Psoas muscle (tissue), 8 donors: Measurements from ENCODE around the gene MAPK8. TPM values are rescaled to one million over a fixed set of nuclear protein-coding genes. Genes with fewer than 3 reads are reported as not detected.
A peak's percentile ranks its signal among the peaks of the same experiment; 100 is the strongest.

Experiments used
- ATAC-seq, 4 donors: fragments of 200-7000 bp; cut with Tn5 transposase; one replicate each; pipeline ENCODE4 v1.9.1; 2020; ENCODE audit warnings: moderate library complexity in 3 of 4, mild to moderate bottlenecking in 2 of 4
- DNase-seq, 2 donors: peaks; one replicate each; pipeline ENCODE4 v3.0.0-alpha.2; 2020
- H3K27ac ChIP-seq: fragments of 200-600 bp; one replicate; pipeline ENCODE4 v1.8.0; 2022
- H3K27me3 ChIP-seq, 3 donors: fragments of 200-600 bp in 1 of 3; one replicate each; pipeline versions ENCODE4 v1.6.1 to v1.8.0; 2013 to 2022; ENCODE audit warnings: low read length in 2 of 3, mild to moderate bottlenecking in 2 of 3, moderate library complexity in 1 of 3; ENCODE audit not compliant: insufficient read depth in 3 of 3
- H3K36me3 ChIP-seq, 2 donors: fragments of 200-600 bp in 1 of 2; one replicate each; pipeline versions ENCODE4 v1.6.1 to v1.8.0; 2013 to 2022; ENCODE audit warnings: low read depth in 1 of 2, mild to moderate bottlenecking in 1 of 2, moderate library complexity in 1 of 2; ENCODE audit not compliant: insufficient read depth in 1 of 2
- H3K4me1 ChIP-seq: fragments of 200-600 bp; one replicate; pipeline ENCODE4 v1.8.0; 2022
- H3K4me3 ChIP-seq: fragments of 200-600 bp; one replicate; pipeline ENCODE4 v1.8.0; 2022; ENCODE audit warnings: mild to moderate bottlenecking
- H3K9me3 ChIP-seq: fragments of 200-600 bp; one replicate; pipeline ENCODE4 v1.8.0; 2022
- CTCF ChIP-seq: fragments of 200-600 bp; IDR thresholded peaks from one replicate; pipeline ENCODE4 v1.8.0; 2022; ENCODE audit warnings: antibody characterized with exemption
- WGBS, 3 donors: extraction: QIAGEN DNeasy Blood & Tissue Kit; methylation state at CpG; one replicate each; pipeline versions ENCODE4 v1.1.6 to v1.1.7; 2013; 5-methylcytosine and 5-hydroxymethylcytosine counted together
- intact Hi-C, 2 donors: fragments of 100-400 bp; cut with DNase I; formaldehyde crosslinking; loops; one replicate each; pipeline versions ENCODE4 v1.11.0 to v1.14.2; 2022
- polyA plus RNA-seq, 3 donors: library from polyadenylated mRNA; stranded (reverse); fragments of 200-250 nt; gene quantifications; one replicate each; pipeline ENCODE4 v1.2.3, GENCODE V29; 2013
- total RNA-seq, 4 donors: library from RNA; stranded (reverse); fragmentation: NEBNext Ultra II Directional in 2 of 4; extraction: Animal tissue kit (Norgen Biotek cat#: 25700) in 2 of 4; gene quantifications; one replicate each; pipeline versions ENCODE4 v1.2.1 to v1.2.4, GENCODE V29; 2021 to 2023
- donor health status: healthy with polysubstance abuse.
- donor health status: DM: no; HTN: no; CAD: no; lungs with moderate emphysema.
- donor health status: Bipolar disorder and iron deficiency.
- donor health status: healthy.
- donor health status: DM: yes; HTN: yes; CAD: no.
- donor health status: DM: no; HTN: no; CAD: no.
- donor health status: DM: no; HTN: no; CAD: no.
- donor health status: DM: yes; HTN: yes; CAD: no.

The MAPK8 gene
- total and polyA plus RNA-seq, 7 donors: 10.8 to 32.3 (median 24.3) TPM

GRCh38 chr10:48439581-48440041 is 133.1 kb downstream of the MAPK8 start:
- no peak for TF ChIP-seq CTCF
- WGBS, 3 donors: 20 to 32% (median 30%) methylated on average over 10 of the region's 10 CpGs
- no peak for DNase-seq
- Histone ChIP-seq H3K27me3 (no peaks in the 10 kb centered on the region), H3K27ac (no peak overlapping the region), H3K4me3 (no peak overlapping the region), H3K36me3 (peaks cover 0 to 31% of the 10 kb centered on the region in 2 donors), H3K4me1 (peaks cover 5% of the 10 kb centered on the region), H3K9me3 (no peaks in the 10 kb centered on the region)
- intact Hi-C loops: no loop called here
- peak in 3 of 4 donors; percentile 48 to 52 (median 50) for ATAC-seq

GRCh38 chr10:48440771-48441170 is 134.3 kb downstream of the MAPK8 start:
- H3K27ac ChIP-seq: no peak overlapping the region
- WGBS, 3 donors: 97 to 98% (median 98%) methylated on average over 4 of the region's 4 CpGs
- peaks cover 0 to 22% of the 10 kb centered on the region in 2 donors for H3K36me3 ChIP-seq
- H3K4me1 ChIP-seq: peaks cover 5% of the 10 kb centered on the region
- no peak overlapping the region for H3K4me3 ChIP-seq
- H3K9me3 ChIP-seq: no peaks in the 10 kb centered on the region
- TF ChIP-seq CTCF: no peak
- DNase-seq (no peak), ATAC-seq (no peak)
- no peaks in the 10 kb centered on the region for H3K27me3 ChIP-seq
- intact Hi-C loops: no loop called here

GRCh38 chr10:48442090-48442808 is 135.8 kb downstream of the MAPK8 start:
- H3K27ac ChIP-seq: no peak overlapping the region
- TF ChIP-seq CTCF: no peak
- H3K9me3 ChIP-seq: no peaks in the 10 kb centered on the region
- H3K27me3 ChIP-seq: no peaks in the 10 kb centered on the region
- peaks cover 0 to 7% of the 10 kb centered on the region in 2 donors for H3K36me3 ChIP-seq
- H3K4me1 ChIP-seq: peaks cover 5% of the 10 kb centered on the region
- no peak for ATAC-seq
- no peak for DNase-seq
- intact Hi-C loops: no loop called here
- WGBS, 3 donors: 77 to 82% (median 79%) methylated on average over 11 of the region's 11 CpGs
- H3K4me3 ChIP-seq: no peak overlapping the region

- Histone ChIP-seq H3K36me3 (peaks cover 0 to 2% of the 10 kb centered on the region in 2 donors), H3K4me1 (peaks cover 5% of the 10 kb centered on the region), H3K27me3 (no peaks in the 10 kb centered on the region), H3K27ac (no peak overlapping the region), H3K9me3 (no peaks in the 10 kb centered on the region), H3K4me3 (no peak overlapping the region)
- DNase-seq (no peak), ATAC-seq (no peak)
- WGBS, 3 donors: 73 to 85% (median 75%) methylated on average over 5 of the region's 5 CpGs
- no peak for TF ChIP-seq CTCF
- intact Hi-C loops: no loop called here
These were observed 136.3 kb downstream of the MAPK8 start for GRCh38 chr10:48442809-48443177.

- peak; percentile 21 for TF ChIP-seq CTCF
- WGBS, 3 donors: 57 to 75% (median 68%) methylated on average over 2 of the region's 2 CpGs
- Histone ChIP-seq H3K36me3 (no peaks in the 10 kb centered on the region), H3K27me3 (no peaks in the 10 kb centered on the region), H3K27ac (no peak overlapping the region), H3K9me3 (no peaks in the 10 kb centered on the region), H3K4me3 (no peak overlapping the region), H3K4me1 (peaks cover 5% of the 10 kb centered on the region)
- intact Hi-C loops: no loop called here
- no peak for ATAC-seq
- no peak for DNase-seq
These were observed 137.8 kb downstream of the MAPK8 start for GRCh38 chr10:48444266-48444665.
